Stimulated activated CD8-positive, alpha-beta memory T cell treated with anti-CD3 and anti-CD28 coated beads, Interleukin-2, amount 100 ng/mL, for 48 hours (primary cell): ENCODE measurements around the gene LPCAT1.
A peak's percentile ranks its signal among the peaks of the same experiment; 100 is the strongest.
"Not testable (repeated sequence)": the region's sequence is repeated elsewhere in the genome, so short reads cannot be mapped to it uniquely, and the experiment has no call there.

Experiments
- DNase-seq, 2 donors: peaks; one replicate each; pipeline ENCODE4 v3.0.0-alpha.2; 2020; ENCODE audit warnings: low read depth in 2 of 2

LPCAT1 gene

GRCh38 chr5:1541702-1542400 is 18.1 kb upstream of the LPCAT1 start:
- no peak for DNase-seq

DNA sequence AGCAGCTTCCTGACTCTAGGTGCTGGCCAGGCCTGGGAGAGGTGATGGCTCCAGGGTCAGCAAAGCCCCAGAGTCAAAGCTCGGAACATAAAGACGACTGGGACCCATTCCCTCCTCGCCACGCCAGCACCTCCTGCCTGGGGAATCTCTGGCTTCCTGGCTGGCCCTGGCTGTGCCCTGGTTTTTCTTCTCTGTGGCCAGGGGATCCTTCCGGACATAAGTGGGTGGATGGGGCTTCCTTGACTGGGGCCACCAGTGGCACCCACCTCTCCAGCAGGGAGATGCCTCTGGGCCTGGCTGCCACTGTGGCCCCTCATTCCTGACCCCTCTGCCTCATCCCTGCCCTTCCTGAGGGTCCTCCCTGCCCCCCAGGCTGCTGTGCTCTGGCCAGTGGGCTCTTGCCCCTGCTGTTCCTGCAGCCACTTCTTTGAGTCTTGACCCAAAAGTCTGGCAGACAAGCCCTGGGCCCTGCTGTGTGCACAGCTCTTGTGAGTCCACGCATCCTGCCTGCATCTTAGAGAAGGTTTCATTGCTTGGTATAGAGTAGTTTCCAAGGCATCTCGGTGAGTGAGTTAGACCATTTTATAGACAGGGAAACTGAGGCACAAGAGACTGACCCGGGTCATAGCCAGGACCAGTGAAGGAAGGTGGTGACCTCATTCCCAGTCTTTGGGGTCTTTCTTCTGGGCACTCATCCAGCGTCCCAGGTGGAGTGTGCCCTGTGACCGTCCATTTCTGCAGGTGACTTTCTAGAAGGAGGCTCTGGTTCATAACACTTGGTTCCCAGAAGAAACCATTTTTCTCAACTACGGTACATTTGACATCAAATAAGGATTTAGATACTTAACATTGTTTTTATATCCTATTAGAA is 17.3 kb upstream of the LPCAT1 start:
- no peak for DNase-seq

- no peak for DNase-seq
Measured at GRCh38 chr5:1540166-1540565, 16.4 kb upstream of the LPCAT1 start.

DNA sequence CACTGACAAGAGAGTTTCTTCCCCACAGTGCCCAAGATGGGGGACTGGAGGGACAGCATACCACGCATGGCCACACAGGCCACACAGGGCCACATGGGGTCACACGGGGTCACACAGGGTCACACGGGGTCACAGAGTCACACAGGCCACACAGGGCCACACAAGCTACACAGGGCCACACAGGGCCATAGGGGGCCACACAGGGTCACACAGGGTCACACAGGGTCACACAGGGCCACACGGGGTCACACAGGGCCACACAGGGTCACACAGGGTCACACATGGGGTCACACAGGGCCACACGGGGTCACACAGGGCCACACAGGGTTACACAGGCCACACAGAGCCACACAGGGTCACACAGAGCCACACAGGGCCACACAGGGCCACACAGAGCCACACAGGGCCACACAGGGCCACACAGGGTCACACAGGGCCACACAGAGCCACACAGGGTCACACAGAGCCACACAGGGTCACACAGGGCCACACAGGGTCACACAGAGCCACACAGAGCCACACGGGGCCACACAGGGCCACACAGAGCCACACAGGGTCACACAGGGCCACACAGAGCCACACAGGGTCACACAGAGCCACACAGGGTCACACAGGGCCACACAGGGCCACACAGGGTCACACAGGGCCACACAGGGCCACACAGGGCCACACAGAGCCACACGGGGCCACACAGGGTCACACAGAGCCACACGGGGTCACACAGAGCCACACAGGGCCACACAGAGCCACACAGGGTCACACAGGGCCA is 15.8 kb upstream of the LPCAT1 start:
- not testable (repeated sequence) for DNase-seq

- no peak for DNase-seq
Measured at GRCh38 chr5:1538741-1539392, 15.1 kb upstream of the LPCAT1 start.

DNA sequence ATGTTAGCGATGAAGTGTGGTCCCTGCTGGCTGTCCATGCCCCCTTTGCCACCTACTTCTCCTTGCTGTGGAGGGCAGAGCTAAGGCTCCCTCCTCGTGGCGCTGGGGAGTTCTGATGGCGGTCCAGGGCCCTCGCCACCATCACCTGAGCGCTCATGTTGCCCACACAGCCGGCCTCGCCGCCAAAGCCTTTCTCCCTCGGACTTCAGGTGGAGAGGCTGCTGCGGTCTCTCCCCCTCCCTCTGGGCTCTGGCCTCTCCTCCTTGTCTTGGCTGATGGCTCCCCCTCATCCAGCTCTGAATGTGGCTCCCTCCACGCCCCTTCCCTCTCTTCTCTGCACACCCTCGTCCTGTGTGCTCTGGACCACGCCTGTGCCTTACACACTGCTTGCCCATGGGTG is 14.5 kb upstream of the LPCAT1 start:
- no peak for DNase-seq

- no peak for DNase-seq
Measured at GRCh38 chr5:1537603-1538154, 13.9 kb upstream of the LPCAT1 start.

GRCh38 chr5:1536871-1537602 is 13.3 kb upstream of the LPCAT1 start:
- DNase-seq: no peak

DNA sequence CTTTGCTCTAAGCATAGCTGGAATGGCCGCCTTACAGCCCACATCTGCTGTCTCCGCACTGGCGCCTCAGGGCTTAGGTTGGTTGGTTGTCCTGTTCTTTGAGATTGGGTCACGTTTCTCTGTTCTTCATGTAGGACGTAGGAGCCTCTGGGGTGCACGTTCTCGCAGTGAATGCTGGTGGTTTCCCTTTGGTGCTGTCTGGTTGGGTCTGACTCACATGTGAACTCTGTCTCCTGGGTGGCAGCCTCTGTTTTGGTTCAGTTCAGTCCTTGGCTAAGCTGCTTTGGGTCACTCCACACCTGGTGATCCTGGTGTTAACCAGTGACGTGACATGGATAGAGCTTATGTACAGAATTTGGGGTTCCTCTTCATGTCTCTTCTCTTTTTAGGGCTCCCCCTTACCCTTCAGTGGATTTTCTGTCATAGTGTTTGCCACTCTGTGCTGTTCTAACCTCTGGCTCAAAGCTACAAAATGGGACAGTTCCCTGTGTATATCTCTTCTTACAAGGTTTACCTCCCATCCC is 12.6 kb upstream of the LPCAT1 start:
- DNase-seq: peak; percentile 40 to 51

GRCh38 chr5:1535646-1536045 is 11.9 kb upstream of the LPCAT1 start:
- no peak for DNase-seq

DNA sequence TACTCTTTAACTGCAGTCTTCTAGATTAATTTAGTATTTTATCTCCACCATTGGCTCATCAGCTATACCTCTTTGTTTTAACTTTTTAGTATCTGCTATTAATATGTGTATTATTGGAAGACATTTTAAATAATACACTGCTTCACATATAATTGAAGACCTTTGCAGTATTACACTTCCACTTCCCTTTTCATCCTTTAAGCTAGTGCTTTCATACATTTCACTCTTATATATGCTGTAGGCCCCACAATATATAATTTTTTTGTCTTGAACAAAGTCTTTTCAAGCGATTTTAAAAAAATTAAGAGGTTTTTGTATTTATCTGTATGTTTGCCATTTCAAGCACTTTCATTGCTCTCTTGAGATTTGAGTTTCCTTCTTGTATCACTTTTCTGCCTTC is 8.6 kb upstream of the LPCAT1 start:
- no peak for DNase-seq

DNA sequence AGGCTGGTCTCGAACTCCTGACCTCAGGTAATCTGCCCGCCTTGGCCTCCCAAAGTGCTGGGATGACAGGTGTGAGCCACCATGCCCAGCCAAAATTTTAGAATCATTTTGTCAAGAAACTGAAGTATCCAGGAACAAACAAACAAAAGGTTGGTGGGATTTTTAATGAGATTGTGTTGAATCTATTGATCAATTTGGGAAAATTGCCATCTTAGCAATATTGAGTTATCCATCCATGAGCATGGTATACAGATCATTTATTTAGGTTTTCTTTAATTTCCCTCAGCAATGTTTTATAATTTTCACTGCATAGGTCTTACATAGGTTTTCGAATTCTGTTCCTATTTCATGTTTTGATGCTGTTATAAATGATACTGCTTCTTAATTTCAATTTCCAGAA is 5.7 kb upstream of the LPCAT1 start:
- DNase-seq: no peak

GRCh38 chr5:1527533-1528205 is 3.9 kb upstream of the LPCAT1 start:
- DNase-seq: no peak

DNA sequence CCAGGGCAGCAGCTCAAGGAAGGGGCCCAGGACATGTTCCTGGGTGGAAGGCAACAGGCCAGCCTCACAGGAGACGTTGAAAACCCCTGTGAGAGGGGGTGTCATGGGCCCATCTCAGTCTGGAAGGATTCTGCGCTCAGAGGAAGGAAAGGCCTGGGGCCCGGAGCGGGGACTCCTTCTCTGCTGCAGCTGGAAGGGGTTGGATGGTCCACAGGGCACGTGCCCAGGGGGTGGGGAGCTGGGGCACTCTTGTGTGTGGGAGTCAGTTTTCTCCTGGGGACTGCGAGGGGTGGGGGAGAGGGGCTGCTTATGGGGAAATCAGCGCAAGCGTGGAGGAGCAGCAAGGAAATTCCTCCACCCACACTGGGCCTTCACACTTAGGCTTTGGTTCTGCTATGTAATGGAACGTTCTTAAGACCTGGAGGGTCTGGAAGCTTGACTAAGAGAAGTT is 2.9 kb upstream of the LPCAT1 start:
- no peak for DNase-seq

GRCh38 chr5:1526190-1526631 is 2.5 kb upstream of the LPCAT1 start:
- no peak for DNase-seq

DNA sequence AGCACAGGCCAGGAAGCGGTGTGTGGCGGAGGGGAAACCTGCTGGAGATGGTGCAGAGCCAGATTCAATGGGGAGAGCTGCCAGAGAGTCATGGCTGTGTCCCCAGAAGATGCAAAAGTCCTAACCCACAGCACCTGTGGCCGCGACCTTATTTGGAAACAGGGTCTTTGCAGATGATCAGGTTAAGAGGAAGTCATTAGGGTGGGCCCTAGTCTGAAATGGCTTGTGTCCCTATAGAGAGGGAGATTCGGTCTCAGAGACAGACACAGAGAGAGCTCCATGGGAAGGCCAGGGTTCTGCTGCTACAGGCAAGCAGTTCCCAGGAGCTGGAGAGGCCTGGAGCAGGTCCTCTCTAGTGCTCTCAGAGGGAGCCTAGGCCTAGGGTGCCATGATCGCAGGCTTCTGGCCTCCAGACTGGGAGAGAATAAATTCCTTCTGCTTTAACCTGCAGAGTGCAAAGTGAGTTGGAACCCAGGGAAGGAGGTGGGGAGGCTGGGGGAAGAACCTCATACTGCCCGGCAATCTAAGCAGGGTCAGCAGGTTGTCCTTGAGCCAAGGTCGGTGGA is 1.9 kb upstream of the LPCAT1 start:
- no peak for DNase-seq

DNA sequence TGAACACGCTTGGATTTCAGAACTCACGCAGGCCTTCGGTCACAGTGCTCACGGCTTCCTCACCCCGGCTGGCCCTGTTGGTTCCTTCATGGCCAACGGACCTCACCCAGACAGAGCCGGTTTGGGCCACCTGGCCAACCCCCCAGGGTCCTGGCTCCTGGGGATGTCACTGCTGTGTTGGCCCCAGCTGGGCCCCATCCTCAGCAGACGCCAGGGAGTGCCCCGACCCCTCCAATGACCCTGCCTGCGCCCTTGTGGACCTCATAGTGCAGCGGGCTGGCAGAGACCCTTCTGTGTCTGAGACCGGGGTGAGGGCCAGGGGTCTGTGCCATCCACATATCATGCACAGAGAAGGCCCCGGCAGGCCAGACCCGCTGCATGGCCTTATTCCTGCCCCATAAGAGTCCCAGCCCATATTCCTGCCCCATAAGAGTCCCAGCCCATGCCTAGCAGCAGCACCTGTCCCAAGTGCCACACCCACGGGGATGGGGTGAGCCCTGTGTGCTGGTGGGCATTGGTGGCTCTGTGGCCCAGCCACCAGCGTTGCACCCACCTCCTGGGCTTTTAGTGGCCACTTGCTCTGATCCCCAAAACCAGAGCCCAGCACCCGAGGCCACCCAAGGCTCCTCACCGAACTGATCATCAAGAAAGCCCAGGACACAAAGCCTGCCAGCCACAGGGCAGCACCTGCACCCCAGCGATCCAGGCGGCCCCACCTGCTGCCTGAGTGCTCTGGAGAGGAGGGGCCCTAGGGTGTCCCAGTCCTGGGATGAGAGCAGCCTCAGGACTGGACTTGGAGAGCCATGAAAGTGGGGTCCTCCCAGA is 1.3 kb upstream of the LPCAT1 start:
- no peak for DNase-seq

- DNase-seq: no peak
Measured at GRCh38 chr5:1524481-1524798, 680 bp upstream of the LPCAT1 start.

- DNase-seq: no peak
Measured at GRCh38 chr5:1523480-1523792, 324 bp downstream of the LPCAT1 start.
